GM12874 (cell line): Measurements from ENCODE around the gene PLD6.

ENCODE experiments used
- CTCF ChIP-seq: IDR thresholded peaks from 2 replicates; pipeline ENCODE4 v1.5.1; 2011; ENCODE audit warnings: low read depth, mild to moderate bottlenecking, control low read depth, low read length, moderate library complexity; ENCODE audit not compliant: insufficient read depth

PLD6 gene

GRCh38 chr17:17155568-17155967 is 50.6 kb downstream of the PLD6 start:
- TF ChIP-seq CTCF, result no peak

- no peak for TF ChIP-seq CTCF
These were observed 51.2 kb downstream of the PLD6 start for GRCh38 chr17:17154981-17155380.

GRCh38 chr17:17154556-17154955 is 51.6 kb downstream of the PLD6 start:
- TF ChIP-seq CTCF, result no peak

GRCh38 chr17:17153709-17154108 is 52.4 kb downstream of the PLD6 start:
- TF ChIP-seq CTCF, result no peak

- no peak for TF ChIP-seq CTCF
These were observed 53.1 kb downstream of the PLD6 start for GRCh38 chr17:17153071-17153470.

GRCh38 chr17:17152385-17152784 is 53.7 kb downstream of the PLD6 start:
- no peak for TF ChIP-seq CTCF

GRCh38 chr17:17151962-17152361 is 54.2 kb downstream of the PLD6 start:
- no peak for TF ChIP-seq CTCF

GRCh38 chr17:17151541-17151940 is 54.6 kb downstream of the PLD6 start:
- no peak for TF ChIP-seq CTCF
